ENCODE data around the gene GALNT10. TPM values are rescaled to one million over a fixed set of nuclear protein-coding genes. Genes with fewer than 3 reads are reported as not detected.

The GALNT10 gene
- total RNA-seq, 1 donor from 2014 or later = 10.2 TPM

GRCh38 chr5:154411338-154411737 lies 220.8 kb downstream of the GALNT10 start:
- TF ChIP-seq CTCF (IDR thresholded peaks at IDR 0.05) = no peak
- TF ChIP-seq EZH2 (IDR thresholded peaks at IDR 0.05) = no peak
- no peak for TF ChIP-seq EZH2phosphoT487 (IDR thresholded peaks at IDR 0.05)
- H3K9ac ChIP-seq = no peak overlapping the region
- Mint-ChIP-seq H3K9me3 (no peaks in the 10 kb centered on the region), H3K4me3 (no peak overlapping the region), H3K36me3 (peaks cover 23% of the 10 kb centered on the region), H3K27me3 (ENCODE audit: insufficient read depth, low read depth) (no peaks in the 10 kb centered on the region), H3K27ac (no peak overlapping the region), H3K4me1 (no peaks in the 10 kb centered on the region)
- H3K27ac ChIP-seq = no peak overlapping the region
- H3K9me3 ChIP-seq (ENCODE audit: low read depth) = no peaks in the 10 kb centered on the region
- no peak overlapping the region for H3K4me3 ChIP-seq
- no peaks in the 10 kb centered on the region for H3K36me3 ChIP-seq
- H3K4me2 ChIP-seq = no peak overlapping the region
- H4K20me1 ChIP-seq (ENCODE audit: low read depth) = no peaks in the 10 kb centered on the region
- no peaks in the 10 kb centered on the region for H3K79me2 ChIP-seq (ENCODE audit: low read depth)
- DNase-seq (ENCODE audit: low spot score) = no peak
- H2AFZ ChIP-seq (replicated peaks) = no peak overlapping the region
- no peaks in the 10 kb centered on the region for H3F3A ChIP-seq (ENCODE audit: low read depth)
- no peaks in the 10 kb centered on the region for H3K27me3 ChIP-seq
- no peaks in the 10 kb centered on the region for H3K4me1 ChIP-seq

- Histone ChIP-seq H2AFZ (replicated peaks) (no peak overlapping the region), H3F3A (ENCODE audit: low read depth) (no peaks in the 10 kb centered on the region), H3K4me1 (no peaks in the 10 kb centered on the region), H3K79me2 (ENCODE audit: low read depth) (no peaks in the 10 kb centered on the region), H3K4me2 (no peak overlapping the region), H3K9ac (no peak overlapping the region), H4K20me1 (ENCODE audit: low read depth) (no peaks in the 10 kb centered on the region), H3K4me3 (no peak overlapping the region), H3K27me3 (no peaks in the 10 kb centered on the region), H3K9me3 (ENCODE audit: low read depth) (no peaks in the 10 kb centered on the region), H3K36me3 (no peaks in the 10 kb centered on the region), H3K27ac (no peak overlapping the region)
- Mint-ChIP-seq H3K27me3 (ENCODE audit: insufficient read depth, low read depth) (no peaks in the 10 kb centered on the region), H3K9me3 (no peaks in the 10 kb centered on the region), H3K27ac (no peak overlapping the region), H3K36me3 (peaks cover 23% of the 10 kb centered on the region), H3K4me3 (no peak overlapping the region), H3K4me1 (no peaks in the 10 kb centered on the region)
- DNase-seq (ENCODE audit: low spot score) = no peak
- TF ChIP-seq CTCF (IDR thresholded peaks at IDR 0.05) (no peak), EZH2 (IDR thresholded peaks at IDR 0.05) (no peak), EZH2phosphoT487 (IDR thresholded peaks at IDR 0.05) (no peak)
Measured at GRCh38 chr5:154412316-154412715, 221.8 kb downstream of the GALNT10 start.

GRCh38 chr5:154412925-154413324 lies 222.4 kb downstream of the GALNT10 start:
- H3K27ac ChIP-seq = no peak overlapping the region
- no peaks in the 10 kb centered on the region for H3F3A ChIP-seq (ENCODE audit: low read depth)
- H3K9me3 ChIP-seq (ENCODE audit: low read depth) = no peaks in the 10 kb centered on the region
- no peaks in the 10 kb centered on the region for H3K27me3 ChIP-seq
- H3K27me3 Mint-ChIP-seq (ENCODE audit: insufficient read depth, low read depth) = no peaks in the 10 kb centered on the region
- H3K4me2 ChIP-seq = no peak overlapping the region
- peaks cover 23% of the 10 kb centered on the region for H3K36me3 Mint-ChIP-seq
- H3K4me1 ChIP-seq = no peaks in the 10 kb centered on the region
- H3K4me3 ChIP-seq = no peak overlapping the region
- DNase-seq (ENCODE audit: low spot score) = no peak
- no peaks in the 10 kb centered on the region for H3K9me3 Mint-ChIP-seq
- H3K36me3 ChIP-seq = no peaks in the 10 kb centered on the region
- TF ChIP-seq CTCF (IDR thresholded peaks at IDR 0.05) = no peak
- TF ChIP-seq EZH2phosphoT487 (IDR thresholded peaks at IDR 0.05) = no peak
- TF ChIP-seq EZH2 (IDR thresholded peaks at IDR 0.05) = no peak
- no peak overlapping the region for H3K9ac ChIP-seq
- H3K4me1 Mint-ChIP-seq = no peaks in the 10 kb centered on the region
- no peak overlapping the region for H2AFZ ChIP-seq (replicated peaks)
- H3K27ac Mint-ChIP-seq = no peak overlapping the region
- no peaks in the 10 kb centered on the region for H4K20me1 ChIP-seq (ENCODE audit: low read depth)
- H3K4me3 Mint-ChIP-seq = no peak overlapping the region
- no peaks in the 10 kb centered on the region for H3K79me2 ChIP-seq (ENCODE audit: low read depth)
